NB4 (cell line): ENCODE results near the gene CERKL.
A peak's percentile ranks its signal among the peaks of the same experiment; 100 is the strongest.

Experiments used
- DNase-seq: peaks from one replicate; pipeline ENCODE4 v3.0.0; 2010; ENCODE audit warnings: low read depth
- H3K4me3 ChIP-seq: one replicate; pipeline ENCODE4 v1.5.1; 2011; ENCODE audit warnings: mild to moderate bottlenecking, low read depth, low read length, moderate library complexity
- MYC ChIP-seq: IDR thresholded peaks from 2 replicates; pipeline ENCODE4 v1.6.1; 2011; ENCODE audit warnings: low read depth, low read length
- POLR2A ChIP-seq: IDR thresholded peaks from 2 replicates; pipeline ENCODE4 v1.6.1; 2011; ENCODE audit warnings: mild to moderate bottlenecking; ENCODE audit not compliant: insufficient read length; ENCODE audit errors: extremely low read depth
- TF ChIP-seq, protein P1 (sequence below): IDR thresholded peaks from one replicate; pipeline ENCODE4 v1.5.1; 2012; ENCODE audit warnings: low read depth, low read length
- TF ChIP-seq, protein P2 (sequence below): IDR thresholded peaks from 2 replicates; pipeline ENCODE4 v1.6.1; 2011; ENCODE audit warnings: low read depth, low read length

CERKL gene

GRCh38 chr2:181670632-181671031 is 13.7 kb upstream of the CERKL start:
- H3K4me3 ChIP-seq: no peak overlapping the region
- TF ChIP-seq MYC (no peak), POLR2A (no peak)
- TF ChIP-seq, protein P1, sequence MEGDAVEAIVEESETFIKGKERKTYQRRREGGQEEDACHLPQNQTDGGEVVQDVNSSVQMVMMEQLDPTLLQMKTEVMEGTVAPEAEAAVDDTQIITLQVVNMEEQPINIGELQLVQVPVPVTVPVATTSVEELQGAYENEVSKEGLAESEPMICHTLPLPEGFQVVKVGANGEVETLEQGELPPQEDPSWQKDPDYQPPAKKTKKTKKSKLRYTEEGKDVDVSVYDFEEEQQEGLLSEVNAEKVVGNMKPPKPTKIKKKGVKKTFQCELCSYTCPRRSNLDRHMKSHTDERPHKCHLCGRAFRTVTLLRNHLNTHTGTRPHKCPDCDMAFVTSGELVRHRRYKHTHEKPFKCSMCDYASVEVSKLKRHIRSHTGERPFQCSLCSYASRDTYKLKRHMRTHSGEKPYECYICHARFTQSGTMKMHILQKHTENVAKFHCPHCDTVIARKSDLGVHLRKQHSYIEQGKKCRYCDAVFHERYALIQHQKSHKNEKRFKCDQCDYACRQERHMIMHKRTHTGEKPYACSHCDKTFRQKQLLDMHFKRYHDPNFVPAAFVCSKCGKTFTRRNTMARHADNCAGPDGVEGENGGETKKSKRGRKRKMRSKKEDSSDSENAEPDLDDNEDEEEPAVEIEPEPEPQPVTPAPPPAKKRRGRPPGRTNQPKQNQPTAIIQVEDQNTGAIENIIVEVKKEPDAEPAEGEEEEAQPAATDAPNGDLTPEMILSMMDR: no peak
- TF ChIP-seq, protein P2, sequence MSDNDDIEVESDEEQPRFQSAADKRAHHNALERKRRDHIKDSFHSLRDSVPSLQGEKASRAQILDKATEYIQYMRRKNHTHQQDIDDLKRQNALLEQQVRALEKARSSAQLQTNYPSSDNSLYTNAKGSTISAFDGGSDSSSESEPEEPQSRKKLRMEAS: no peak
- no peak for DNase-seq

DNA sequence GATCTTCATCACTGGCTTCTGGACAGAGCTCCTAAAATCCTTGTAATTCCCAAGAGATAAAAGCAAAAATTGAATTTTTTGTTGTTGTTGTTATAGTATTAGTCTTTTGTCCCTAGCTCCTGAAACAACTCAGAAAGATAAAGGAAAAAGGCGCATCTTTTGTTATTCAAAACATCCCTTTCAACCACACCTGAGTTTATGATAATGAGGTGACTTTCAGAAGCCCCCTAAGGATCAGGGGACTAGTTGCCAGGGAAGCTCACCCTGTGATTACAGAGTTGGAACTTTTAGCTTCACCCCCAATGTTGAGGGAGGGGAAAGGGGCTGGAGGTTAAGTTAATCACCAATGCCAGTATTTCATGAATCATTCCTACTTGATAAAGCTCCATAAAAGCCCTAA is 10.3 kb upstream of the CERKL start:
- no peak for DNase-seq
- no peak overlapping the region for H3K4me3 ChIP-seq

GRCh38 chr2:181662287-181662686 is 5.4 kb upstream of the CERKL start:
- no peak for DNase-seq
- H3K4me3 ChIP-seq: no peak overlapping the region
- TF ChIP-seq, protein P2: no peak
- no peak for TF ChIP-seq POLR2A
- no peak for TF ChIP-seq MYC
- TF ChIP-seq, protein P1: no peak

More for the DNA sequence above, 10.3 kb upstream of the CERKL start:
- TF ChIP-seq POLR2A (no peak), MYC (no peak)
- TF ChIP-seq, protein P1: no peak
- TF ChIP-seq, protein P2: no peak

DNA sequence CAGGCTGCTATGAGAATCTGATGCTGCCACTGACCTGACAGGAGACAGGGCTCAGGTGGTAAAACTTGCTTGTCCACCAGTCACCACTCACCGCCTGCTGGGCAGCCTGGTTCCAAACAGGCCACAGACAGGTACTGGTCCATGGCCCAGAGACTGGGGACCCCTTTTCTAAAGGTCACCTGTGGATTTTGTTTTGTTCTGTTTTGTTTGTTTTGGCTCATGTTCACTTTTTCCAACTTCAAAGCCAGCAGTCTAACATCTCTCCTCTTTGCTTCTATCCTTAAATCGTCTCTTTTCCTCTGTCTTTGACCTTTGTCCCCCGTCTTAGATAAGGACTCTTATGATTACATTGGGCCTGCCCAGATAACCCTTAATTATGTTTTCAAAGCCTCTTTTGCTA is 3.3 kb upstream of the CERKL start:
- TF ChIP-seq, protein P2: no peak
- TF ChIP-seq, protein P1: no peak
- no peak for TF ChIP-seq POLR2A
- TF ChIP-seq MYC: no peak
- H3K4me3 ChIP-seq: no peak overlapping the region
- no peak for DNase-seq

DNA sequence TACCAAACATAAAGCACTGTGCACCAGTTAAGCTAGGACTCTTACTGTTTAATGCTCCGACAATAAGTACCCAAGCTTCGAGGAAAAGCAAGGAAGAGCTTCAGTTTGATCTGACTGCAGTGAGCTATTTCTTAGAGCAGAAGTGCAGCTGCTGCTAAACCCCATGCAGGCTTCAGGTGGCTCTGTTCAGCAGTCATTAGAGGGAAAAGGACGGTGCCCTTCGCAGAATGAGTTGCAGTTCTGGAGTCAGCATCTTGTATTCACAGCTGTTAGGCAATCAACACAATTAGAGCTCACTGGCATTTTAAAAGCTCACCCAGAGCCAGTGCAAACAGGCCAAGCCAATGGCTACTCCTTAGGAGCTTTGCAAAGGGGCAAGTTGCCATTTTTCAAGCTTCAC is 1.5 kb upstream of the CERKL start:
- no peak overlapping the region for H3K4me3 ChIP-seq
- TF ChIP-seq, protein P1: no peak
- TF ChIP-seq POLR2A: no peak
- TF ChIP-seq, protein P2: no peak
- TF ChIP-seq MYC: no peak
- peak; percentile 9 for DNase-seq

DNA sequence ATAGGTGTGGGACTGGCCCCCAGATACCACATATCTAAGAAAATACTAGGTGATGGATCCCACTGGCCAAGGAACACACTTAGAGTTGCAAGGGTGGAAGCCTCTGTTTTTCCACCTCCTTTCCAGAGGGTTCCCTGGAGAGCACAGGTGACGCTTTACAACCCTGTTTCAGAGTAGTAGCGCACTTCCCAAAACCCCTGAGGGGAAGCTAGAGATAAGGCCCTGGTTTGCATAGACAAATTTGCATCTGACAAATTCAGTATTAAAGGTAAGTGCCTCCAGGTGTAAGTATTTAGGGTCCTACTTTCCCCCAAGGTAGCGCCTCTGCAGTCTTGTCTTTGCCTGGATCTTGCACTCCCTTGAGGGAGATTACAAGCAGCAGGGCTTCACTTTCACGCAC is 474 bp upstream of the CERKL start:
- TF ChIP-seq POLR2A (no peak), MYC (no peak)
- TF ChIP-seq, protein P1: no peak
- TF ChIP-seq, protein P2: no peak
- H3K4me3 ChIP-seq: no peak overlapping the region
- DNase-seq: no peak
